ENCODE results near the gene DONSON.
A peak's percentile ranks its signal among the peaks of the same experiment; 100 is the strongest.

Gene DONSON

GRCh38 chr21:33542640-33543504 lies 45.6 kb downstream of the DONSON start, which contains the start of gene SON (continued):
- TF ChIP-seq ZBTB10 (tag by site-specific recombination; IDR thresholded peaks at IDR 0.05) (peak; percentile 76), ZNF133 (tag by site-specific recombination; IDR thresholded peaks at IDR 0.05) (no peak), BCL11A (tag by site-specific recombination; IDR thresholded peaks at IDR 0.05; ENCODE audit: low read depth) (no peak), ZEB2 (tag by site-specific recombination; IDR thresholded peaks at IDR 0.05) (peak; percentile 71; the same call in 1 of the 2 replicates), ELK4 (IDR thresholded peaks at IDR 0.05; ENCODE audit: borderline replicate concordance, low read depth, low read length) (no peak), ZBTB11 (tag by site-specific recombination; conservative IDR thresholded peaks at IDR 0.05; ENCODE audit: low read depth) (peak; percentile 35), ZNF18 (tag by site-specific recombination; IDR thresholded peaks at IDR 0.05) (0 out of 2 replicates have a peak, but pooled peaks have one; percentile 16), ZNF677 (tag by site-specific recombination; IDR thresholded peaks at IDR 0.05) (no peak), ZXDB (tag by site-specific recombination; IDR thresholded peaks at IDR 0.05) (peak; percentile 85), ZNF423 (tag by site-specific recombination; IDR thresholded peaks at IDR 0.05) (peak; percentile 73), ZNF362 (tag by site-specific recombination; IDR thresholded peaks at IDR 0.05) (no peak), ZNF529 (tag by site-specific recombination; IDR thresholded peaks at IDR 0.05; ENCODE audit: insufficient replicate concordance) (no peak), ZNF701 (tag by site-specific recombination; IDR thresholded peaks at IDR 0.05) (no peak), ZNF350 (tag by site-specific recombination; IDR thresholded peaks at IDR 0.05) (no peak), ZNF112 (tag by site-specific recombination; IDR thresholded peaks at IDR 0.05) (no peak), ZSCAN23 (tag by site-specific recombination; IDR thresholded peaks at IDR 0.05) (peak; percentile 85), TSHZ1 (tag by site-specific recombination; IDR thresholded peaks at IDR 0.05; ENCODE audit: borderline replicate concordance) (no peak; the same call in 1 of the 2 replicates), ZNF791 (tag by site-specific recombination; IDR thresholded peaks at IDR 0.05) (0 out of 2 replicates have a peak, but pooled peaks have one; percentile 14), ZSCAN18 (tag by site-specific recombination; IDR thresholded peaks at IDR 0.05) (no peak), ZNF548 (tag by site-specific recombination; IDR thresholded peaks at IDR 0.05) (no peak), ZNF623 (tag by site-specific recombination; IDR thresholded peaks at IDR 0.05) (no peak; the same call in 1 of the 2 replicates), ZNF169 (tag by site-specific recombination; IDR thresholded peaks at IDR 0.05) (no peak), ZNF596 (tag by site-specific recombination; IDR thresholded peaks at IDR 0.05) (no peak), ZNF48 (tag by site-specific recombination; IDR thresholded peaks at IDR 0.05) (no peak)

Measured in HEK293 (cell line).